ENCODE data around the gene DNAI1. TPM values are rescaled to one million over a fixed set of nuclear protein-coding genes. Genes with fewer than 3 reads are reported as not detected.
"Not testable (repeated sequence)": the region's sequence is repeated elsewhere in the genome, so short reads cannot be mapped to it uniquely, and the experiment has no call there.

The DNAI1 gene
- total RNA-seq, 2 donors from 2014 or later: not detected

GRCh38 chr9:34522971-34523797 lies 64.6 kb downstream of the DNAI1 start, which contains the start of gene ENHO:
TSS of gene ENHO (minus strand) at chr9:34522990. CDS start at chr9:34521695, 1,295 bp downstream.
- H3K9me3 ChIP-seq (ENCODE audit: control insufficient read depth, low read length, poor library complexity, severe bottlenecking): no peaks in the 10 kb centered on the region
- Mint-ChIP-seq H3K27ac (no peak within 1 kb of the TSS), H3K4me1 (peaks cover 13% of the 10 kb centered on the region), H3K27me3 (peaks cover 20% of the 10 kb centered on the region), H3K36me3 (ENCODE audit: low read depth) (no peaks in the 10 kb centered on the region), H3K4me3 (peak within 1 kb of the TSS; percentile 87)
- peak; percentile 84 to 90 (median 87) for DNase-seq
- ATAC-seq: peak; percentile 98

- H3K4me3 Mint-ChIP-seq: no peak overlapping the region
- no peak for DNase-seq
- H3K9me3 ChIP-seq (ENCODE audit: control insufficient read depth, low read length, poor library complexity, severe bottlenecking): no peaks in the 10 kb centered on the region
- peaks cover 26% of the 10 kb centered on the region for H3K27me3 Mint-ChIP-seq
- ATAC-seq: no peak
- H3K36me3 Mint-ChIP-seq (ENCODE audit: low read depth): no peaks in the 10 kb centered on the region
- H3K4me1 Mint-ChIP-seq: peaks cover 12% of the 10 kb centered on the region
- H3K27ac Mint-ChIP-seq: no peak overlapping the region
Observed at GRCh38 chr9:34524349-34524748, 65.7 kb downstream of the DNAI1 start.

GRCh38 chr9:34526026-34526425 lies 67.4 kb downstream of the DNAI1 start:
- DNase-seq: no peak
- Mint-ChIP-seq H3K27ac (no peak overlapping the region), H3K36me3 (ENCODE audit: low read depth) (peaks cover 2% of the 10 kb centered on the region), H3K4me3 (no peak overlapping the region), H3K27me3 (peaks cover 40% of the 10 kb centered on the region), H3K4me1 (peaks cover 11% of the 10 kb centered on the region)
- no peaks in the 10 kb centered on the region for H3K9me3 ChIP-seq (ENCODE audit: control insufficient read depth, low read length, poor library complexity, severe bottlenecking)
- no peak for ATAC-seq

DNA sequence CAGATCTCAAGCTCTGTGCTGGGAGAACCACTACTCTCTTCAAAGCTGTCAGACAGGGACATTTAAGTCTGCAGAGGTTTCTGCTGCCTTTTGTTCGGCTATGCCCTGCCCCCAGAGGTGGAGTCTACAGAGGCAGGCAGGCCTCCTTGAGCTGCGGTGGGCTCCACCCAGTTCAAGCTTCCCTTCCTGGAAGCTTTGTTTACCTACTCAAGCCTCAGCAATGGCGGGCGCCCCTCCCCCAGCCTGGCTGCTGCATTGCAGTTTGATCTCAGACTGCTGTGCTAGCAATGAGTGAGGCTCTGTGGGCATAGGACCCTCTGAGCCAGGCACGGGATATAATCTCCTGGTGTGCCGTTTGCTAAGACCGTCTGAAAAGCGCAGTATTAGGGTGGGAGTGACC lies 73.4 kb downstream of the DNAI1 start:
- H3K36me3 Mint-ChIP-seq (ENCODE audit: low read depth); H3K4me3 Mint-ChIP-seq; H3K9me3 ChIP-seq (ENCODE audit: control insufficient read depth, low read length, poor library complexity, severe bottlenecking); ATAC-seq; DNase-seq; H3K27ac Mint-ChIP-seq; H3K4me1 Mint-ChIP-seq: not testable (repeated sequence)
- H3K27me3 Mint-ChIP-seq: peaks cover 58% of the 10 kb centered on the region

- Mint-ChIP-seq H3K27ac (no peak overlapping the region), H3K4me3 (no peak overlapping the region), H3K4me1 (no peaks in the 10 kb centered on the region), H3K27me3 (peaks cover 56% of the 10 kb centered on the region), H3K36me3 (ENCODE audit: low read depth) (peaks cover 5% of the 10 kb centered on the region)
- no peak for ATAC-seq
- no peak for DNase-seq
- H3K9me3 ChIP-seq (ENCODE audit: control insufficient read depth, low read length, poor library complexity, severe bottlenecking): no peaks in the 10 kb centered on the region
Observed at GRCh38 chr9:34536685-34537084, 78.1 kb downstream of the DNAI1 start.

GRCh38 chr9:34540827-34541226 lies 82.2 kb downstream of the DNAI1 start:
- Mint-ChIP-seq H3K4me1 (peaks cover 3% of the 10 kb centered on the region), H3K36me3 (ENCODE audit: low read depth) (peaks cover 2% of the 10 kb centered on the region), H3K27me3 (peaks cover 55% of the 10 kb centered on the region), H3K27ac (no peak overlapping the region), H3K4me3 (no peak overlapping the region)
- H3K9me3 ChIP-seq (ENCODE audit: control insufficient read depth, low read length, poor library complexity, severe bottlenecking): no peaks in the 10 kb centered on the region
- DNase-seq (no peak), ATAC-seq (no peak)

GRCh38 chr9:34541540-34541939 lies 82.9 kb downstream of the DNAI1 start:
- Mint-ChIP-seq H3K4me1 (peaks cover 3% of the 10 kb centered on the region), H3K27ac (no peak overlapping the region), H3K27me3 (peaks cover 54% of the 10 kb centered on the region), H3K36me3 (ENCODE audit: low read depth) (peaks cover 2% of the 10 kb centered on the region), H3K4me3 (no peak overlapping the region)
- no peak for DNase-seq
- no peaks in the 10 kb centered on the region for H3K9me3 ChIP-seq (ENCODE audit: control insufficient read depth, low read length, poor library complexity, severe bottlenecking)
- no peak for ATAC-seq

DNA sequence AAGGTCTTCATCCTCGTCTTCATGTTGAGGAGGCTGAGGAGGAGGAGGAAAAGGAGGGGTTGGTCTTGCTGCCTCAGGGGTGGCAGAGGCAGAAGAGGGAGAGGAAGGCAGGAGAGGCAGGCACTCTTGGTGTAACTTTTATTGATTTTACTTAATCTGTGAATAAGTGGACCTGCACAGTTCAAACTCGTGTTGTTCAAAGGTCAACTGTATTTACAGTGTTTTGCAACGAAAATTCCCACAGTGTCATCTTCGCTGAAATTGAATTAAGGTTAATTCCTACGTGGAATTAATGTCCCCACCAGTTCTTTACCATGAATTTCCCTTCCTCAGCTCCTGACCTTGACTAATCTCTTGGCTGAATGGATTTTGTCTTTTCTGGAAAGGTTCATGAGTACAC lies 85.4 kb downstream of the DNAI1 start:
- peaks cover 4% of the 10 kb centered on the region for H3K36me3 Mint-ChIP-seq (ENCODE audit: low read depth)
- DNase-seq (no peak), ATAC-seq (no peak)
- H3K4me3 Mint-ChIP-seq: no peak overlapping the region
- no peaks in the 10 kb centered on the region for H3K9me3 ChIP-seq (ENCODE audit: control insufficient read depth, low read length, poor library complexity, severe bottlenecking)
- H3K4me1 Mint-ChIP-seq: peaks cover 15% of the 10 kb centered on the region
- H3K27me3 Mint-ChIP-seq: peaks cover 63% of the 10 kb centered on the region
- H3K27ac Mint-ChIP-seq: no peak overlapping the region

DNA sequence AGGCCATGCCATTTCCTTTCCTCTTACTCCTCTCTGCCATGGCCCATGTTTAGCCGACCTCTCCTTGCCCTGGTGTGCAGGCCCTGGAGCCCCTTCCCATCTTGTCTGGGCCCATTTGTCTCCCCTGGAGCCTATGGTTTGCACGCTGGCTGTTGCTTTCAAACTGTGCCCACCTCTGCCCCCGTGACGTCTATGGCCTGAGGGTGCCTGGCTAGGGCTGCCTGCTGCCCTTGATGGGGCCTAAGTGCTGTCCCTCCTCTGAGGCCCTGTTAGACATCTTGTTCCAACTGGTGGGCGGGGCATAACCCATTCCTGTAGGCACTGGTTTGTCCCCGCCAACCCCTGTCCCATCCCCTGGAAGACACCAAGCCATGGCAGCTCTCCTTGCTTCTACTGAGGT lies 86.9 kb downstream of the DNAI1 start:
- no peak overlapping the region for H3K27ac Mint-ChIP-seq
- DNase-seq (no peak), ATAC-seq (no peak)
- peaks cover 4% of the 10 kb centered on the region for H3K36me3 Mint-ChIP-seq (ENCODE audit: low read depth)
- H3K4me1 Mint-ChIP-seq: peaks cover 15% of the 10 kb centered on the region
- H3K4me3 Mint-ChIP-seq: no peak overlapping the region
- H3K27me3 Mint-ChIP-seq: peaks cover 55% of the 10 kb centered on the region
- no peaks in the 10 kb centered on the region for H3K9me3 ChIP-seq (ENCODE audit: control insufficient read depth, low read length, poor library complexity, severe bottlenecking)

- Mint-ChIP-seq H3K36me3 (ENCODE audit: low read depth) (peaks cover 4% of the 10 kb centered on the region), H3K27ac (no peak overlapping the region), H3K4me3 (no peak overlapping the region), H3K27me3 (peaks cover 50% of the 10 kb centered on the region), H3K4me1 (peaks cover 15% of the 10 kb centered on the region)
- no peaks in the 10 kb centered on the region for H3K9me3 ChIP-seq (ENCODE audit: control insufficient read depth, low read length, poor library complexity, severe bottlenecking)
- DNase-seq (no peak), ATAC-seq (no peak)
Observed at GRCh38 chr9:34546102-34546833, 87.7 kb downstream of the DNAI1 start.

DNA sequence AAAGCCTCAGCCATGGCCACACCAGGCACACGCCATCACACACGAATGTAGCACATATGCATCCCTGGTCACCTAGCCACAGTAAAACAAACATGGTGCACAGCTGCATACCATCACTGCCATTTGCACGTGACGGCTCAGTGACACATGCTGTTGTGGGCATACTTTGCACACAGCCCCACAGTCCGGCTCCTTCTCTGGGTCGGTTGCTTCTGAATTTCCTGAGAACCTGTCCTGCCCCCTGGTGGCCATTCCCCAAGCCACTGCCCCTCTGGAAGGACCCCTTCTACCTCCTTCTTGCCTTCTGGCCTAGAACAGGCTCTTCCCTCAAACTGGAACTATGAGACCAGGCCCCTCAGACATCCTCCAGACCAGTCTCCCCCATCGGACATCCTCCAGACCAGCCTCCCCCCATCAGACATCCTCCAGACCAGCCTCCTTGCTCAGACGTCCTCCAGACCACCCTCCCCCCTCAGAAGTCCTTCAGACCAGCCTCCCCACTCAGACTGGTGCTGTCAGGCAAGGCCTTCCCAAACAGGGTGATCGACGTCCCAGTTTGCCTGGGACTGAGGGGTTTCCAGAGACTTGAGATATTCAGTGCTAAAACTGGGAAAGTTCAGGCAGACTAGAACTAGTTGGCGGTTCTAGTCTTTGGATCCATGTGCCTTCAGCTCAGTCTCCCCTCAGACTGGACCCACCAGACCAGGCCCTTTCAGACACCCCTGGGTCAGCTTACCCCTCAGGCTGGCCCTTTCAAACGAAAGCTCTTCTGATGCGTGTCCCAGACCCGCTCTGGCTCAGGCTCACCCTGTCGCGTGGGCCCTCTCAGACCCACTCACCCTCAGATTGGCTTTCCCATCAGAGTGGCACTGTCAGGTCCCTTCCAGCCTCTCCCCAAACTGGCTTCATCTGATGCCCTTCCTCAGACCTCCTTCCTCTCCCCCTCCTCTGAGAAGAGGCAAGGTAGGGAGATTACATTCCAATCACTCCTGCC lies 88.5 kb downstream of the DNAI1 start:
- Mint-ChIP-seq H3K27me3 (peaks cover 46% of the 10 kb centered on the region), H3K4me3 (no peak overlapping the region), H3K27ac (peak overlapping the region; percentile 9), H3K4me1 (peaks cover 15% of the 10 kb centered on the region), H3K36me3 (ENCODE audit: low read depth) (peaks cover 4% of the 10 kb centered on the region)
- DNase-seq (peak in 1 of 3 donors; percentile 22), ATAC-seq (peak; percentile 40)
- no peaks in the 10 kb centered on the region for H3K9me3 ChIP-seq (ENCODE audit: control insufficient read depth, low read length, poor library complexity, severe bottlenecking)

DNA sequence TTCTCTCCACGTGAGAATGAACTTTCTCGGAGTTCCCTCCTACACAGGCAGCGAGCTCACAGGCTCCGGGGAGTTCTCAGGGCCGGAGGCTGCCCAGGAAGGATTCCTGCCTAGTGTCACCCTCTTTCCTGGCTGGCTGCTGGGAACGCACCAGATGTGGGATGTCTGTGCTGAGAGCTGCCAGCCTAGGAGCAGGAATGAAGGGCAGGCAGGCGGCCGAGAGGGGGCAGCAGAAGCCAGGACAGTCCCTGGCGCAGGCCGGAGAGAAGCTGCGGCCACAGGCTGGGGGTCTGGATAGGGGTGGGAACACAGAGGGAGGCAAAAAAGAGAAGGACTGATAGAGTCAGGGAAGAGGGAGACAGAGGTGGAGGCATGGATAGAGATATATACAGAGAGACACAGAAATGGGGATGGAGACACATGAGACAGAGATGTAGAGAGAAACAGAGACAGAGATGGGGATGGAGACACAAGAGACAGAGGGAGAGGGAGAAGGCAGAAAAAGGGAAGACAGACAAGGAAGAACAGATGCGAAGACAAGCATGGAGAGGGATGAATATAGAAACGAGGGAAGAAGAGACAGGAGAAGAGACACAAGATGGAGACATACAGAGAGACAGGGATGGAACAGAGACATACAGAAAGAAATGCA lies 89.5 kb downstream of the DNAI1 start:
- Mint-ChIP-seq H3K4me3 (no peak overlapping the region), H3K27ac (peak overlapping the region; percentile 9), H3K27me3 (peaks cover 41% of the 10 kb centered on the region), H3K4me1 (peaks cover 15% of the 10 kb centered on the region), H3K36me3 (ENCODE audit: low read depth) (peaks cover 4% of the 10 kb centered on the region)
- ATAC-seq (peak; percentile 50), DNase-seq (peak in 1 of 3 donors; percentile 17)
- no peaks in the 10 kb centered on the region for H3K9me3 ChIP-seq (ENCODE audit: control insufficient read depth, low read length, poor library complexity, severe bottlenecking)

Data from T-helper 17 cell (primary cell).